Tibial nerve (tissue), 3 donors: Measurements from ENCODE around the gene RBM47.

Experiments
- POLR2A ChIP-seq, 2 donors: fragments of 450-650 bp; IDR thresholded peaks; one replicate each; pipeline ENCODE4 v1.6.1; 2017; ENCODE audit warnings: antibody characterized with exemption in 2 of 2, mild to moderate bottlenecking in 2 of 2, moderate library complexity in 2 of 2
- TF ChIP-seq, protein P1 (sequence below), 5 experiments: fragments of 200-600 bp in 3 of 5; fragments of 450-650 bp in 2 of 5; sonication (generic) in 3 of 5; IDR thresholded peaks; one replicate each; pipeline ENCODE4 v1.5.1; 2016 to 2019; ENCODE audit warnings: antibody characterized with exemption in 5 of 5, mild to moderate bottlenecking in 3 of 5, moderate library complexity in 2 of 5

DNA sequence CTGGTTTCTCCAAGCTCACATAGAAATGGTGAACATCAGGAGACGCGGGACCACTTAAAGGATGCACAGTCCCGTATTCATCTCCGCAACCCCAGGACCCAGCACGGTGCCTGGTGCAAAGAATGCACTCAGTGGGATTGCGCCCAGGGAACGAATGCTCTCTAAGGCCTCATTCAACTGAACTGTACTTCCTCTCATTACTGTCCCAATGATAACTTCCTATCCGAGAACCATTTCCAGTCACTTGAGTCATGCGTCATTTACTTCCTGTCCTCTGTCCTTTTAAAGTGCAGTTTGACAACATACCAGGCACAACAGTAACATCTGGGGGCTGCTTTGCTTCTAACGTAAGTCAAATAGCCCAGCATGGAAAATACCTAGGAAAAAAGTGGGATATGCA, 75.7 kb downstream of the RBM47 start:
- TF ChIP-seq, protein P1, sequence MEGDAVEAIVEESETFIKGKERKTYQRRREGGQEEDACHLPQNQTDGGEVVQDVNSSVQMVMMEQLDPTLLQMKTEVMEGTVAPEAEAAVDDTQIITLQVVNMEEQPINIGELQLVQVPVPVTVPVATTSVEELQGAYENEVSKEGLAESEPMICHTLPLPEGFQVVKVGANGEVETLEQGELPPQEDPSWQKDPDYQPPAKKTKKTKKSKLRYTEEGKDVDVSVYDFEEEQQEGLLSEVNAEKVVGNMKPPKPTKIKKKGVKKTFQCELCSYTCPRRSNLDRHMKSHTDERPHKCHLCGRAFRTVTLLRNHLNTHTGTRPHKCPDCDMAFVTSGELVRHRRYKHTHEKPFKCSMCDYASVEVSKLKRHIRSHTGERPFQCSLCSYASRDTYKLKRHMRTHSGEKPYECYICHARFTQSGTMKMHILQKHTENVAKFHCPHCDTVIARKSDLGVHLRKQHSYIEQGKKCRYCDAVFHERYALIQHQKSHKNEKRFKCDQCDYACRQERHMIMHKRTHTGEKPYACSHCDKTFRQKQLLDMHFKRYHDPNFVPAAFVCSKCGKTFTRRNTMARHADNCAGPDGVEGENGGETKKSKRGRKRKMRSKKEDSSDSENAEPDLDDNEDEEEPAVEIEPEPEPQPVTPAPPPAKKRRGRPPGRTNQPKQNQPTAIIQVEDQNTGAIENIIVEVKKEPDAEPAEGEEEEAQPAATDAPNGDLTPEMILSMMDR (IDR thresholded peaks at IDR 0.05) = no peak
- no peak for TF ChIP-seq POLR2A (IDR thresholded peaks at IDR 0.05)
